Gastrocnemius medialis (tissue), 4 donors: Measurements from ENCODE around the gene CSRNP3. TPM values are rescaled to one million over a fixed set of nuclear protein-coding genes. Genes with fewer than 3 reads are reported as not detected.

Experiments used
- ATAC-seq, 2 donors: fragments of 150-250 bp; one replicate each; pipeline ENCODE4 v1.9.1; 2016
- DNase-seq, 2 donors: peaks; one replicate each; pipeline ENCODE4 v3.0.0-alpha.2; 2019
- H3K27ac ChIP-seq, 4 donors: fragments of 200-600 bp; sonication (generic); 1 replicate in 1 of 4; 2 replicates in 3 of 4; pipeline ENCODE4 v1.5.1; 2016 to 2018; ENCODE audit warnings: mild to moderate bottlenecking in 2 of 4, moderate library complexity in 1 of 4
- H3K27me3 ChIP-seq, 3 donors: fragments of 200-600 bp; sonication (generic) in 2 of 3; 1 replicate in 1 of 3; 2 replicates in 2 of 3; pipeline versions ENCODE4 v1.5.1 to v1.6.0; 2016 to 2019; ENCODE audit warnings: mild to moderate bottlenecking in 1 of 3, moderate library complexity in 1 of 3
- H3K36me3 ChIP-seq, 2 donors: fragments of 200-600 bp; sonication (generic) in 1 of 2; one replicate each; pipeline ENCODE4 v1.5.1; 2017 to 2018
- H3K4me1 ChIP-seq, 2 donors: fragments of 200-600 bp; sonication (generic) in 1 of 2; one replicate each; pipeline ENCODE4 v1.5.1; 2016 to 2017; ENCODE audit warnings: mild to moderate bottlenecking in 2 of 2
- H3K4me3 ChIP-seq, 4 donors: fragments of 200-600 bp; sonication (generic) in 3 of 4; 1 replicate in 1 of 4; 2 replicates in 3 of 4; pipeline ENCODE4 v1.5.1; 2016 to 2019; ENCODE audit warnings: mild to moderate bottlenecking in 2 of 4
- H3K9me3 ChIP-seq, 3 donors: fragments of 200-600 bp; sonication (generic) in 2 of 3; 1 replicate in 1 of 3; 2 replicates in 2 of 3; pipeline ENCODE4 v1.5.1; 2016 to 2019
- CTCF ChIP-seq, 5 experiments: fragments of 450-650 bp in 3 of 5; fragments of 200-600 bp in 2 of 5; sonication (generic) in 2 of 5; IDR thresholded peaks in 4 of 5; conservative IDR thresholded peaks in 1 of 5; 1 replicate in 4 of 5; 2 replicates in 1 of 5; pipeline ENCODE4 v1.5.1; 2016 to 2019; ENCODE audit warnings: antibody characterized with exemption in 5 of 5, mild to moderate bottlenecking in 3 of 5, moderate library complexity in 3 of 5
- POLR2A ChIP-seq, 2 donors: fragments of 450-650 bp; IDR thresholded peaks; one replicate each; pipeline ENCODE4 v1.6.1; 2017; ENCODE audit warnings: antibody characterized with exemption in 2 of 2, mild to moderate bottlenecking in 2 of 2, moderate library complexity in 2 of 2
- in situ Hi-C, 4 donors: fragments of 200-750 bp; cut with MboI; loops; one replicate each; pipeline versions ENCODE4 v1.15.0 to v1.8.0; 2017; ENCODE audit warnings: low sequenced_read_pairs in 4 of 4
- intact Hi-C: fragments of 100-400 bp; cut with DNase I; formaldehyde crosslinking; loops from one replicate; pipeline ENCODE4 v1.15.1; 2023; ENCODE audit warnings: low total_unique reads
- total RNA-seq, 4 donors: library from RNA; depleted of rRNA; stranded (reverse); fragments of >200 nt; gene quantifications; one replicate each; pipeline versions ENCODE4 v1.1.0 to v1.2.3, GENCODE V29; 2016

Gene CSRNP3
- total RNA-seq, 4 donors from 2014 or later: 0.05 to 0.27 (median 0.08) TPM

DNA sequence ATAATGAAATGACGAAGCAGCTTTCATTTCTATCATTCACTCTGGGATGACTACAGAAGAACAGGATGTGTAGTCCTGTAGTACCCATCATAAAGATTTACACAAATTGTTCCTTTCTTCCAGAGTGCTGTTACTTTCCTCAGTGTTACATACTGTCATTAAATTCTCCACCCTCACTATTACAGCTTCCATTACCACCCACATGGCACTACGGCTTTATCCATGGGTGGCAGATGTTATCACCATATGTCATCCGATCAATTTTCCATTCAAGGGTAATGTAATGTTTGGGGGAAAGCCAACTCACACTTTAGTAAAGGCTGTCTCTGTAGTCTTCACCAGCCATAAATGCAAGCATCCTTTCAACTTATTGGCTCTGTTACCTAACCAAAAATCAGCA, 7.1 kb upstream of the CSRNP3 start:
- H3K27ac ChIP-seq: no peak overlapping the region
- intact Hi-C loops: no loop called here
- no peaks in the 10 kb centered on the region for H3K4me1 ChIP-seq
- TF ChIP-seq POLR2A (IDR thresholded peaks at IDR 0.05): no peak
- no peaks in the 10 kb centered on the region for H3K27me3 ChIP-seq
- H3K36me3 ChIP-seq: no peaks in the 10 kb centered on the region
- in situ Hi-C loops: no loop called here
- no peak overlapping the region for H3K4me3 ChIP-seq
- ATAC-seq (no peak), DNase-seq (no peak)
- H3K9me3 ChIP-seq: no peaks in the 10 kb centered on the region

DNA sequence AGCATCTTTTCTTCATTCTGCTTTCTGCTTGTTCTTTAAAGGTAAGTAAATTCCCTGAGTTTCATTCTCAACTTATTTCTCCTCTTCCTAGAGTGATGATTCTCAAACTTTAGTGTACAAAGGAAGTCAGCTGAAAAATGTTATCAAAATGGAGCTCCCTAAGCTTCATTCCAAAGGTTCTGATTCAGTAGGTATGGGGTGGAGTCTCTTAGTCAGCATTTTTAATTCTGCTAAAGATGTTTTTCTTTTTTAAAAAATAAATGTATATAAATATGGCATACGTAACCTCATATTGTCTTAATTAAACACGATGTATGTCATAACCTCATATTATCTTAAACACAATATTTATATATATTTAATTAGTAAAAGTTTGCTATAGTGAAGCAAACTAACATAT, 3.1 kb upstream of the CSRNP3 start:
- no peaks in the 10 kb centered on the region for H3K36me3 ChIP-seq
- no peaks in the 10 kb centered on the region for H3K27me3 ChIP-seq
- intact Hi-C loops (no loop called here), in situ Hi-C loops (no loop called here)
- TF ChIP-seq CTCF (IDR thresholded peaks at IDR 0.05 in 4 of 5, conservative IDR thresholded peaks at IDR 0.05 in 1 of 5): no peak
- TF ChIP-seq POLR2A (IDR thresholded peaks at IDR 0.05): no peak
- H3K4me3 ChIP-seq: no peak overlapping the region
- peaks cover 0 to 4% of the 10 kb centered on the region in 2 donors for H3K4me1 ChIP-seq
- ATAC-seq: no peak
- H3K27ac ChIP-seq: no peak overlapping the region
- DNase-seq: no peak
- no peaks in the 10 kb centered on the region for H3K9me3 ChIP-seq

- Histone ChIP-seq H3K27me3 (no peaks in the 10 kb centered on the region), H3K27ac (no peak overlapping the region), H3K9me3 (no peaks in the 10 kb centered on the region), H3K36me3 (no peaks in the 10 kb centered on the region), H3K4me3 (no peak overlapping the region), H3K4me1 (peaks cover 0 to 4% of the 10 kb centered on the region in 2 donors)
- in situ Hi-C loops: no loop called here
- DNase-seq (no peak), ATAC-seq (no peak)
- intact Hi-C loops: no loop called here
- no peak for TF ChIP-seq CTCF (IDR thresholded peaks at IDR 0.05 in 4 of 5, conservative IDR thresholded peaks at IDR 0.05 in 1 of 5)
- TF ChIP-seq POLR2A (IDR thresholded peaks at IDR 0.05): no peak
Observed at GRCh38 chr2:165467921-165468320, 1.6 kb upstream of the CSRNP3 start.

GRCh38 chr2:165470361-165470760, 863 bp downstream of the CSRNP3 start:
- no peaks in the 10 kb centered on the region for H3K27me3 ChIP-seq
- no peak for ATAC-seq
- H3K9me3 ChIP-seq: no peaks in the 10 kb centered on the region
- in situ Hi-C loops (no loop called here), intact Hi-C loops (no loop called here)
- H3K4me3 ChIP-seq: peak overlapping the region in 2 of 4 donors; percentile 34 to 46
- H3K27ac ChIP-seq: no peak overlapping the region
- TF ChIP-seq POLR2A (IDR thresholded peaks at IDR 0.05) (no peak), CTCF (IDR thresholded peaks at IDR 0.05 in 4 of 5, conservative IDR thresholded peaks at IDR 0.05 in 1 of 5) (no peak)
- DNase-seq: no peak
- H3K4me1 ChIP-seq: peaks cover 0 to 4% of the 10 kb centered on the region in 2 donors
- H3K36me3 ChIP-seq: no peaks in the 10 kb centered on the region

DNA sequence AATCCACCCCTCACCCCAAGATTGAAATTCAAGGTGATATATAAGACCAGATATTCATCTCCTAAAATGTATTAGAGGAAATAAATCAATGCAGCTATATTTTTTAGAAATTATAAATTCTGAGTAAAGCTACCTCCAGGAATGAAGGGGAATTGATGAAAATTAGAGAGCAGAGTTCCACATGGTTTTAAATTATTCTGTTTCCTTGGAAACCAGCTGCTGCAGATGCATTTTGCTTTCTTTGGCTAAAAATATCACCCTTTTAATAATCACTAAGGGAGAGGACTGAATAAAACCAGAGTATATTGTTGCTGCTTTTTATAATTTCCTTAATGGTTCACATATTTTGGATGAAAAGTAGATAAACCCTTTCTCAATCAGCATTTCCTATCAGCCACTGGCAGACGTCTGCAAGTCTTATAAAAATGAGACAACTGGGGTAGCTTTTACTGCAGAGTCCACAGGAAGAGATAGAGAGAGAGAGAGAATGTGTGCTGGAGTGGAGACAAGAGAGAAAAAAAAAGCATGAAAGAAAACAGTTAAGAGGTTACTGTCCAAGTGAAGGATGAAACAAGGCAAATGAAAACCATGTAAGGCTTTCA, 2.0 kb downstream of the CSRNP3 start:
- TF ChIP-seq POLR2A (IDR thresholded peaks at IDR 0.05) (no peak), CTCF (IDR thresholded peaks at IDR 0.05 in 4 of 5, conservative IDR thresholded peaks at IDR 0.05 in 1 of 5) (no peak)
- Histone ChIP-seq H3K36me3 (no peaks in the 10 kb centered on the region), H3K27me3 (no peaks in the 10 kb centered on the region), H3K4me3 (no peak overlapping the region), H3K9me3 (no peaks in the 10 kb centered on the region), H3K4me1 (peaks cover 0 to 4% of the 10 kb centered on the region in 2 donors), H3K27ac (no peak overlapping the region)
- intact Hi-C loops (no loop called here), in situ Hi-C loops (no loop called here)
- no peak for ATAC-seq
- no peak for DNase-seq
